GM12801 (cell line): ENCODE results near the gene CTTN.

ENCODE experiments used
- CTCF ChIP-seq: IDR thresholded peaks from one replicate; pipeline ENCODE4 v1.5.1; 2011; ENCODE audit warnings: control low read depth; ENCODE audit not compliant: insufficient read length; ENCODE audit errors: extremely low read depth

The CTTN gene

GRCh38 chr11:70462818-70463477, 64.6 kb downstream of the CTTN start:
- TF ChIP-seq CTCF = no peak

GRCh38 chr11:70463478-70464255, 65.3 kb downstream of the CTTN start:
- TF ChIP-seq CTCF = no peak

GRCh38 chr11:70464509-70465361, 66.4 kb downstream of the CTTN start:
- TF ChIP-seq CTCF = no peak

- TF ChIP-seq CTCF = no peak
These were observed 67.8 kb downstream of the CTTN start for GRCh38 chr11:70466154-70466553.

GRCh38 chr11:70466596-70466995, 68.3 kb downstream of the CTTN start:
- TF ChIP-seq CTCF = no peak

- no peak for TF ChIP-seq CTCF
These were observed 69.1 kb downstream of the CTTN start for GRCh38 chr11:70467201-70468085.
